GM12873 (cell line): ENCODE data around the gene RIN3.

Experiments used
- TF ChIP-seq, protein P1 (sequence below): IDR thresholded peaks from 2 replicates; pipeline ENCODE4 v1.5.1; 2012; ENCODE audit warnings: low read depth, mild to moderate bottlenecking, moderate library complexity, low read length, control low read depth; ENCODE audit not compliant: insufficient read depth; ENCODE audit errors: missing control alignments

The RIN3 gene

DNA sequence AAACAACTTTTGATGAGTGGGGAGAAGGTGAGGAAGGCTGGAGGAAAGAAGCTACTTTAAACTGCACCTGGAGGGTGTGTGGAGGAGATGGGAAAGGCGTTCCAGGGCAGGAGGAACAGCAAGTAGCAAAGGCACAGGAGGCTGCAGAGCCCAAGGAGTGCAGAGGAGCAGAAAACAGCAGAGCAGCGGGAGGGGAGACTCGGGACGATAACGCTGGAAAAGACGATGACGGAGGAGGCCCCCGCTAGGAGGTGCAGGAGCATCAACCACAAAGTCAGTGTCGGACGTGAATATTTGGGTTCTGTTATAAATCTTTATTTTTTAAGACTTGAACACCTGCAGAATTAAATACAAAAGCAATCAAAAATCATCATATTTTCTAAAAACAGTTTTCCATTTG is 189.9 kb downstream of the RIN3 start:
- TF ChIP-seq, protein P1, sequence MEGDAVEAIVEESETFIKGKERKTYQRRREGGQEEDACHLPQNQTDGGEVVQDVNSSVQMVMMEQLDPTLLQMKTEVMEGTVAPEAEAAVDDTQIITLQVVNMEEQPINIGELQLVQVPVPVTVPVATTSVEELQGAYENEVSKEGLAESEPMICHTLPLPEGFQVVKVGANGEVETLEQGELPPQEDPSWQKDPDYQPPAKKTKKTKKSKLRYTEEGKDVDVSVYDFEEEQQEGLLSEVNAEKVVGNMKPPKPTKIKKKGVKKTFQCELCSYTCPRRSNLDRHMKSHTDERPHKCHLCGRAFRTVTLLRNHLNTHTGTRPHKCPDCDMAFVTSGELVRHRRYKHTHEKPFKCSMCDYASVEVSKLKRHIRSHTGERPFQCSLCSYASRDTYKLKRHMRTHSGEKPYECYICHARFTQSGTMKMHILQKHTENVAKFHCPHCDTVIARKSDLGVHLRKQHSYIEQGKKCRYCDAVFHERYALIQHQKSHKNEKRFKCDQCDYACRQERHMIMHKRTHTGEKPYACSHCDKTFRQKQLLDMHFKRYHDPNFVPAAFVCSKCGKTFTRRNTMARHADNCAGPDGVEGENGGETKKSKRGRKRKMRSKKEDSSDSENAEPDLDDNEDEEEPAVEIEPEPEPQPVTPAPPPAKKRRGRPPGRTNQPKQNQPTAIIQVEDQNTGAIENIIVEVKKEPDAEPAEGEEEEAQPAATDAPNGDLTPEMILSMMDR = no peak

DNA sequence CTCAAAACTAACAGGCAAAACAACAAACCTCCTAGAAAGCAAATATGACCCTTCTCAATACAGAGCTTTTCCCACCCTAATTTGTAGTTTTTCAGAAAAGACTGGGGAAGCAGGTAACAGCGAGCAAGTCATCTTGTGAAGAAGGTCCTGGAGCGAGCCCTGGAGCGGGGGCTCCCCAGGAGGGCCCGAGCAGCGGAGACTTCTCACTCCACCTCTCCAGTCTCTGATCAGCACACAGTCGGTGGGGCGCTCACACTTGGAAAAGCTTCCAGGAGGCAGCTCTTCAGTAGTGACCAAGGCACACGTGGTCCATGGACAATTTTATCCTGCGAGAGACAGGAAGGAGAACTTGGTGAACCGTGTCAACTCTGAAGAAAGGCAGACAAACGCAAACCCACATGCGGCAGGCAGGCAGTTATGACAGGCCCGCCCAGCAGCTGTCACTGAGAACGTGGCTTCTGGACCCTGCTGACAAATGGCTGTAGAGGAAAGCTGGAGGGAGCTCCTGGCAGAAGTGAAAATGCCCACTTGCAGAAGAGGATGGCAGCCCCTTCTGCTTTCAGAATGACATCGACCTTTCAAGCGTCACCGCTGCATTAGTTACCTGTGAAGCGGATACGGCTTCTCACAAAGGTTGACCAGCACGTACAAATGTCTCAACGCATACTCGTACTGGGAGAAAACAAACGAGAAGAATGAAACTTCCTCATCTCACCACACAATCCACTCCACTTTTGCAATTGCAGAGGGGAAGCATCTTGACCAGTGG is 190.6 kb downstream of the RIN3 start:
- TF ChIP-seq, protein P1 = no peak

- TF ChIP-seq, protein P1 = no peak
These were observed 191.2 kb downstream of the RIN3 start for GRCh38 chr14:92704821-92705220.

DNA sequence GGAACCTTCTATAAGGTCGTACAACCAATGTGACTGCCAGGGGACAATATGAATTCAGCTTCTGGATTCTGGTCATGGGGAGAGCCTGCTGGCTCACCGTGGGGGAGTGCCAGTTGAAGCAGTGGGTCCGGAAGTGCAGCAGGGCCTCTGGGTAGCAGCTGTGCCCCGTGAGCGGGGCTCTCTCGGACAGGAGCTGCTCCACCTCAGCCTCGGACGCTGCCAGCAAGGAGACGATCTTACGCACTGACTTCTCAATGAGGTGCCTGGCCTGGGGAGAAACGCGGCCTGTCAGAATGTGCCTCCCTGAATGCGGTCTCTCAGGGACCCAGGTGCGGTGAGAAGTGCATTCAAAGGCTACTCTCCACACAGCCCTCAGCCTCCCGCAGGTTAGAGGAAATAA is 192.8 kb downstream of the RIN3 start:
- TF ChIP-seq, protein P1 = no peak

DNA sequence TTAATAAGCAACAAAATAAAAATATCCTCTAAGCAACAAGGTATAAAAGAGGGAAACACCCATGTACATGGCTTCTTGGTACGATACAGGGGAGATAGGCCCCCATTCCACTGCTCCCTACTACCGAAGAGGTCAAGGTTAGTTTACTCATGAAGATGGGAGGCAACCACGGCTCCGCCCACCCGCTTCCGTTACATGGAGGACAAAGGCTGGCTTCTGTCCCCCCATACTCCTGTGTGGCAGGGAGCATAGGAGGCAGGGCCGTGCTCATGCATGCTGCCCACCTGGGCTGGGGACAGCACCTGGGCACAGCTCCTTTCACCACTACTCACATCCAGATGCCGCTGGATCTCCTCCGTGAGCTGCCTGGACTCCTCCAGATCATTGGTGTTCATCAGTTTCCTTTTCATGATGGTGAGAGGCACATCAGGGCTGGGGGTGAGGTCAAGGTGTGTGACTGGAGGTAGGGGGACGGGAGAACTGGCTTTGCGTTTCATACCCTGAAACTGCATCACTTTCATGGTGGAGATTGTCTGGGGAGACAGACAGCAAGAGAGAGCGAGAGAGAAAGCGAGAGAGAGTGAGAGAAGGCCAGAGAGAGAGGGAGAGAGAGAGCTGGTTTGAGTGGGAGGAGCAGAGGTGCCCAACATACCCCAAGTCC is 195.9 kb downstream of the RIN3 start:
- TF ChIP-seq, protein P1 = no peak

DNA sequence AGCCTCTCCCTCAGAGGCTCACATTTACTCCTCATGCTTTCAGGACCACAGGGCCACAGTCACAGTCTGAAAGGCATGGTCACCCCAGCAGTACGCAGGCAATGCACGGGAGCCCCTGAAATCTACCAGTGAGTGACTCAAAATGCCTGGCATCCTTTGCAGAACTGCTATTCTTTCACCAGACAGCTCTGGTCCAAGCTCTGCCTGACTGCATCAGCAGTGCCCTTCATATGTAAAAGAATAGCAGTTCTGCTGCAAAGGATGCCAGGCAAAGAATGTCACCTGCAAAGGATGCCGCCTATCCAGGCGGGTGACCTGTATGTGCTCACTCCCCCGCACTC is 196.4 kb downstream of the RIN3 start:
- TF ChIP-seq, protein P1 = no peak

DNA sequence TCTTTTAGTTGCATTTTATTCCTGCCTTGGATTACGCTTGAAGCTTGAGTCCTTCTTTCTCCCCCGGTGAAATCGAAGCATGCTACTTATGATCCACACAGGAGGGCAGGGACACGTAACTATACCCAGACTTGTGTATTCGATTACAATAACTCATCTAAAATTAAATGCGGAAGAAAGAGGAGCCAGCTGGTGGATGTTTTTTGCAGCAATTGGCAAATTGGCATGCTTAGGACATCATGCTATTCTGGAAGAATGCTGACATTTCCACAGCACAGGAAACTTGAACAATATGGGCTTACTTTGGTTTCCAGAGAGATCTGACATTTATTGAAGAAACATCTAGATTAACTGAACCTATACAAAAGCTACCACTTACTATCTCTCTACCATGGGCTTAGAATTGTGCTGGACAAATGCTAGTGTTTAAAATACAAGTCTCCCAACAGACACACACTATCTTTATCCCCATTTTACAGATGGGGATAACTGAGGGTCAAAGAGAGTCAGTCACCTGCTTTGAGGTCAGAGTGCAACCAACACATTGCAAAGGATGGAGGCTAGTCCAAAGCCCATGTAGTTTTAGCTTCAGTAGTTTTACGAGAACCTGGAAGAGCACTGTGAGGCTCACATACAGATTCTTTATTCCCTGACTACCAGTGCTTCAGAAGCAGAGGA is 198.5 kb downstream of the RIN3 start:
- TF ChIP-seq, protein P1 = no peak
